ENCODE results near the gene PRKD1.
"Not testable (repeated sequence)": the region's sequence is repeated elsewhere in the genome, so short reads cannot be mapped to it uniquely, and the experiment has no call there.

Gene PRKD1

GRCh38 chr14:29853272-29853671, 74.4 kb downstream of the PRKD1 start:
- no peak for TF ChIP-seq CTCF (IDR thresholded peaks at IDR 0.05)
- no peak overlapping the region for H3K4me3 ChIP-seq
- H3K27ac ChIP-seq, result no peak overlapping the region
- no peak for DNase-seq (ENCODE audit: low spot score)

DNA sequence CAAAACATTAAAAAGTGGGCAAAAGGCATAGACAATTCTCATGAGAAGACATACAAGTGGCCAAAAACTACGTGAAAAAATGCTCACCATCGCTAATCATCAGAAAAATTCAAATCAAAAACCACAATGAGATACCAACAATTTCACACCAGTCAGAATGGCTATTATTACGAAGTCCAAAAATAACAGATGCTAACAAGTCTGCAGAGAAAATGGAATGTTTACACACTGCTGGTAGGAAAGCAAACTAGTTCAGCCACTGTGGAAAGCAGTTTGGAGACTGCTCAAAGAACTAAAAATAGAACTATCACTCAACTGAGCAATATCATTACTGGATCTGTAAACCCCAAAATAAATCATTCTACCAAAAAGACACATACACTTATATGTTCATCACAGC, 76.2 kb downstream of the PRKD1 start:
- H3K4me3 ChIP-seq, result no peak overlapping the region
- no peak for TF ChIP-seq CTCF (IDR thresholded peaks at IDR 0.05)
- no peak for DNase-seq (ENCODE audit: low spot score)
- no peak overlapping the region for H3K27ac ChIP-seq

- H3K4me3 ChIP-seq, result no peak overlapping the region
- H3K27ac ChIP-seq, result no peak overlapping the region
- TF ChIP-seq CTCF (IDR thresholded peaks at IDR 0.05), result no peak
- no peak for DNase-seq (ENCODE audit: low spot score)
Observed at GRCh38 chr14:29847056-29847380, 80.6 kb downstream of the PRKD1 start.

DNA sequence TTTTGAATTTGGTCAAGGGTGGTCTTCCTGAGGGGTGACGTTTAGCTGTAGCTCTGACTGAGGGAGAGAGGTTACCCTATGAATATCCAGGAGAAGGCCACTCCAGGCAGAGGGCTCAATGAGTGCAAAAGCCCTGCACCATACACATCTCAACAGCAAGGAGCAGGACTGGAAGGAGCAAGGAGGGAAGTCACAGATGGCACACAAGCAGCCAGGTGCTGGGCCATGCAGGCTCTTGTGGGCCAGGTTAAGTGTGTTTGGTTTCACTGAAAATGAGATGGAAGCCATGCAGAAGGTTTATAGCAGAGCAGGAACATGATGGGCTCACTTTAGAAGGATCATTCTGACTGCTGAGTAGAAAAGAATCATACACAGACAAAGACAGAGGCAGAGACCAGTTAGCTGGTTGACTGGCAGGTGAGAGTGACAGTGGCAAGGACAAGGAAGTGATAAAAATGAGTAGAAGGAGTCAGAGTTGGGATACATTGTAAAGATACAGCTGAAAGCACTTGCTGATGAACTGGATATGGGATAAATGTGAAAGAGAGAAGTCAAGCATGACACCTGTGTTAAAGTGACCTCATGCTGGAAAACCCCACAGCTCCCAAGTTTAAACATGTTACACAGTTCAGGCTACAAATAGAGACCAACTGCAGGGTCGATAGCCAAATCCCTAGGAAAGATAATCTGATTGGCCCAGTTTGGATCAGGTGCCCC, 81.2 kb downstream of the PRKD1 start:
- H3K27ac ChIP-seq, result no peak overlapping the region
- no peak for TF ChIP-seq CTCF (IDR thresholded peaks at IDR 0.05)
- no peak for DNase-seq (ENCODE audit: low spot score)
- H3K4me3 ChIP-seq, result no peak overlapping the region

DNA sequence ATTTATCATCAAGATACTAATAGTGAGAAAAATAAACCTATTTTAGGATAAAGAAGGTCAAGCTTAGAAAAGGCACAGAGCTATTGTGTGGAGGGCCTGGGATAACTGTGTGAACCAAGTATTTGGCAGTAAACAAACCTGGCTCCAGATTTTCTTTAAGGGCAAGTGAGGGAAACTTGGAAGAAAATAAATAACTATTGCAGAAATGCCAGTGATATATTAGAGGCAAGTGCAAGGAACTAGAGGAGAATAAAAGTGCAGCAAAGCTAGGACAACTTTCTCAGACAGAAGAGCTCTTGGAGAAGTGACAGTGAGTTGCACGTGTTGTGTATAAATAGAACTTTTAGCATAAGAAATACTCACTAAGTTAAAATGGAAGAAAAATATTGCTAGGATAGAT, 83.7 kb downstream of the PRKD1 start:
- no peak overlapping the region for H3K27ac ChIP-seq
- H3K4me3 ChIP-seq, result no peak overlapping the region
- DNase-seq (ENCODE audit: low spot score), result no peak
- no peak for TF ChIP-seq CTCF (IDR thresholded peaks at IDR 0.05)

GRCh38 chr14:29842228-29842627, 85.4 kb downstream of the PRKD1 start:
- DNase-seq (ENCODE audit: low spot score), result no peak
- H3K4me3 ChIP-seq, result no peak overlapping the region
- no peak overlapping the region for H3K27ac ChIP-seq
- no peak for TF ChIP-seq CTCF (IDR thresholded peaks at IDR 0.05)

DNA sequence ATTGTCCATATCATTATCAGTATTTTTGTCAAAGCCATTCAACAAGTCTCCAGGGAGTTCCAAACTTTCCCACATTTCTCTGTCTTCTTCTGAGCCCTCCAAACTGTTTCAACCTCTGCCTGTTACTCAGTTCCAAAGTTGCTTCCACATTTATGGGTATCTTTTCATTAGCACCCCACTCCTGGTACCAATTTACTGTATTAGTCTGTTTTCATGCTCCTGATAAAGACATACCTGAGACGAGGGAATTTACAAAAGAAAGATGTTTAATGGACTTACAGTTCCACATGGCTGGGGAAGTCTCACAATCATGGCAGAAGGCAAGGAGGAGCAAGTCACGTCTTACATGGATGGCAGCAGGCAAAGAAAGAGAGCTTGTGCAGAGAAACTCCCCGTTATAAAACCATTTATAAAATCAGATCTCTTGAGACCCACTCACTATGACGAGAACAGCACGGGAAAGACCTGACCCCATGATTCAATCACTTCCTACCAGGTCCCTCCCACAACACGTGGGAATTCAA, 87.2 kb downstream of the PRKD1 start:
- not testable (repeated sequence) for H3K4me3 ChIP-seq; H3K27ac ChIP-seq; DNase-seq (ENCODE audit: low spot score)

DNA sequence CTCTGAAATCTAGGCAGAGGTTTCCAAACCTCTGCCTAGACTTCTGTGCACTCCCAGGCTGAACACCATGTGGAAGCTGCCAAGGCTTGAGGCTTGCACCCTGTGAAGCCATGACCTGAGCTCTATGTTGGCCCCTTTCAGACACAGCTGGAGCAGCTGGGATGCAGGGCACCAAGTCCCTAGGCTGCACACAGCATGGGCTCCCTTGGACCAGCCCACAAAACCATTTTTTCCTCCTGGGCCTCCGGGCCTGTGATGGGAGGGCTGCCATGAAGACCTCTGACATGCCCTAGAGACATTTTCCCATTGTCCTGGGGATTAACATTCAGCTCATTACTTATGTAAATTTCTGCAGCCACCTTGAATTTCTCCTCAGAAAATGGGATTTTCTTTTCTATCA, 88.0 kb downstream of the PRKD1 start:
- not testable (repeated sequence) for H3K27ac ChIP-seq; DNase-seq (ENCODE audit: low spot score); H3K4me3 ChIP-seq

All from coronary artery (tissue), 2 donors.